H9 (cell line): ENCODE data around the gene FAM170B. TPM values are rescaled to one million over a fixed set of nuclear protein-coding genes. Genes with fewer than 3 reads are reported as not detected.

ENCODE experiments used
- DNase-seq: peaks from one replicate; pipeline ENCODE4 v3.0.0-alpha.2; 2017
- H2AFZ ChIP-seq: one replicate; pipeline ENCODE4 v1.6.1; 2013; ENCODE audit warnings: mild to moderate bottlenecking, low read length, control low read depth, moderate library complexity
- H2AK5ac ChIP-seq: 2 replicates; pipeline ENCODE4 v1.6.1; 2013; ENCODE audit warnings: low read length, control low read depth, mixed read lengths; ENCODE audit not compliant: insufficient read length
- H2BK120ac ChIP-seq: one replicate; pipeline ENCODE4 v1.6.1; 2013; ENCODE audit warnings: low read depth, mild to moderate bottlenecking, low read length, control low read depth, inconsistent platforms; ENCODE audit not compliant: poor library complexity, severe bottlenecking
- H2BK12ac ChIP-seq: 2 replicates; pipeline ENCODE4 v1.6.1; 2013; ENCODE audit warnings: low read length, control low read depth, mixed read lengths, low read depth; ENCODE audit not compliant: insufficient read length
- H2BK15ac ChIP-seq: 2 replicates; pipeline ENCODE4 v1.6.1; 2013; ENCODE audit warnings: low read depth, low read length, control low read depth
- H2BK20ac ChIP-seq: one replicate; pipeline ENCODE4 v1.6.1; 2013; ENCODE audit warnings: low read depth, mild to moderate bottlenecking, low read length, control low read depth, inconsistent platforms; ENCODE audit not compliant: poor library complexity, severe bottlenecking
- H2BK5ac ChIP-seq: 2 replicates; pipeline ENCODE4 v1.6.1; 2013; ENCODE audit warnings: low read length, control low read depth, mixed read lengths; ENCODE audit not compliant: insufficient read length
- H3K14ac ChIP-seq: 2 replicates; pipeline ENCODE4 v1.6.1; 2013; ENCODE audit warnings: low read length, control low read depth; ENCODE audit not compliant: insufficient read depth
- H3K18ac ChIP-seq: 2 replicates; pipeline ENCODE4 v1.6.1; 2013; ENCODE audit warnings: low read depth, mild to moderate bottlenecking, mixed read lengths, low read length, control low read depth; ENCODE audit not compliant: insufficient read length
- H3K23ac ChIP-seq: 2 replicates; pipeline ENCODE4 v1.6.1; 2013; ENCODE audit warnings: low read length, control low read depth, mixed read lengths, low read depth; ENCODE audit not compliant: insufficient read length
- H3K23me2 ChIP-seq: 2 replicates; pipeline ENCODE4 v1.6.1; 2013; ENCODE audit warnings: low read depth, mild to moderate bottlenecking, mixed read lengths, low read length, control low read depth; ENCODE audit not compliant: insufficient read length, poor library complexity, severe bottlenecking
- H3K27ac ChIP-seq: 2 replicates; pipeline ENCODE4 v1.5.1; 2013; ENCODE audit warnings: low read length, control low read depth, mixed read lengths, low read depth; ENCODE audit not compliant: insufficient read length
- H3K27me3 ChIP-seq: 2 replicates; pipeline ENCODE4 v1.6.1; 2013; ENCODE audit warnings: low read length, control low read depth, inconsistent platforms; ENCODE audit not compliant: insufficient read depth
- H3K4ac ChIP-seq: 2 replicates; pipeline ENCODE4 v1.6.1; 2013; ENCODE audit warnings: low read depth, mild to moderate bottlenecking, control low read depth, inconsistent platforms, low read length, moderate library complexity
- H3K4me1 ChIP-seq: 2 replicates; pipeline ENCODE4 v1.6.1; 2013; ENCODE audit warnings: low read length, control low read depth, inconsistent platforms; ENCODE audit not compliant: insufficient read depth
- H3K4me2 ChIP-seq: 2 replicates; pipeline ENCODE4 v1.6.1; 2013; ENCODE audit warnings: low read length, control low read depth, mixed read lengths; ENCODE audit not compliant: insufficient read length, insufficient read depth
- H3K56ac ChIP-seq: 2 replicates; pipeline ENCODE4 v1.6.1; 2013; ENCODE audit warnings: low read depth, mild to moderate bottlenecking, mixed read lengths, low read length, control low read depth; ENCODE audit not compliant: insufficient read length
- H3K79me1 ChIP-seq: 2 replicates; pipeline ENCODE4 v1.6.1; 2013; ENCODE audit warnings: low read depth, mild to moderate bottlenecking, moderate library complexity, low read length, control low read depth, inconsistent platforms; ENCODE audit not compliant: insufficient read depth, poor library complexity, severe bottlenecking
- H3K79me2 ChIP-seq: 2 replicates; pipeline ENCODE4 v1.6.1; 2013; ENCODE audit warnings: low read length, control low read depth, inconsistent platforms; ENCODE audit not compliant: insufficient read depth
- H3K9ac ChIP-seq: 2 replicates; pipeline ENCODE4 v1.6.1; 2013; ENCODE audit warnings: low read length, control low read depth, mixed read lengths; ENCODE audit not compliant: insufficient read length; ENCODE audit errors: extremely low read depth
- H3K9me3 ChIP-seq: one replicate; pipeline ENCODE4 v1.6.1; 2013; ENCODE audit warnings: low read depth, low read length, inconsistent platforms; ENCODE audit not compliant: control insufficient read depth
- H3T11ph ChIP-seq: one replicate; pipeline ENCODE4 v1.6.1; 2013; ENCODE audit warnings: mild to moderate bottlenecking, low read length, control low read depth, inconsistent platforms
- H4K20me1 ChIP-seq: one replicate; pipeline ENCODE4 v1.6.1; 2013; ENCODE audit not compliant: control insufficient read depth, insufficient read length, insufficient read depth
- H4K5ac ChIP-seq: 2 replicates; pipeline ENCODE4 v1.6.1; 2013; ENCODE audit warnings: low read depth, mild to moderate bottlenecking, mixed read lengths, low read length, control low read depth; ENCODE audit not compliant: insufficient read length
- H4K8ac ChIP-seq: replicated peaks from 2 replicates; pipeline ENCODE4 v1.6.1; 2013; ENCODE audit warnings: low read length, control low read depth, mixed read lengths, low read depth; ENCODE audit not compliant: insufficient read length
- H4K91ac ChIP-seq: 2 replicates; pipeline ENCODE4 v1.6.1; 2013; ENCODE audit warnings: low read depth, mild to moderate bottlenecking, moderate library complexity, mixed read lengths, low read length, control low read depth; ENCODE audit not compliant: insufficient read length
- H3K27ac Mint-ChIP-seq, 3 experiments: 2 replicates in 2 of 3; 3 replicates in 1 of 3; pipeline ENCODE4 v1.8.0; 2020 to 2021; ENCODE audit warnings: mixed read lengths in 3 of 3, mild to moderate bottlenecking in 1 of 3, moderate library complexity in 1 of 3
- H3K27me3 Mint-ChIP-seq: 2 replicates; pipeline ENCODE4 v1.8.0; 2021; ENCODE audit warnings: low read depth, mild to moderate bottlenecking, moderate library complexity, mixed read lengths
- H3K36me3 Mint-ChIP-seq, 3 experiments: 2 replicates in 2 of 3; 3 replicates in 1 of 3; pipeline ENCODE4 v1.8.0; 2020 to 2021; ENCODE audit warnings: low read depth in 3 of 3, mixed read lengths in 3 of 3; ENCODE audit not compliant: insufficient read depth in 1 of 3
- H3K4me1 Mint-ChIP-seq, 2 experiments: 2 replicates each; pipeline ENCODE4 v1.8.0; 2020; ENCODE audit warnings: mixed read lengths in 2 of 2
- H3K4me3 Mint-ChIP-seq, 2 experiments: 2 replicates in 1 of 2; 3 replicates in 1 of 2; pipeline ENCODE4 v1.8.0; 2020 to 2021; ENCODE audit warnings: mild to moderate bottlenecking in 2 of 2, mixed read lengths in 2 of 2, moderate library complexity in 1 of 2
- H3K9me3 Mint-ChIP-seq, 2 experiments: 2 replicates in 1 of 2; 3 replicates in 1 of 2; pipeline ENCODE4 v1.8.0; 2020; ENCODE audit warnings: mild to moderate bottlenecking in 2 of 2, mixed read lengths in 2 of 2, moderate library complexity in 1 of 2
- CTCF ChIP-seq: fragments of 200-600 bp; sonication (generic); conservative IDR thresholded peaks from 3 replicates; pipeline ENCODE4 v1.8.0; 2021; ENCODE audit warnings: antibody characterized with exemption, mild to moderate bottlenecking
- WGBS: extraction: QIAGEN DNeasy Blood & Tissue Kit; methylation state at CpG from one replicate; pipeline ENCODE4 v1.1.7; 2013; ENCODE audit warnings: missing lambda C conversion rate, low lambda C conversion rate, mixed read lengths; ENCODE audit not compliant: insufficient read length; ENCODE audit errors: extremely low coverage; 5-methylcytosine and 5-hydroxymethylcytosine counted together
- total RNA-seq: library from RNA; stranded (reverse); gene quantifications from 2 replicates; pipeline ENCODE4 v1.2.1, GENCODE V29; 2021

Gene FAM170B
- total RNA-seq, 1 experiment from 2014 or later, result not detected

- peaks cover 0 to 2% of the 10 kb centered on the region in 2 experiments; a peak in 2 of 5 replicates for H3K9me3 Mint-ChIP-seq
- Histone ChIP-seq H3K27ac (no peak overlapping the region), H3K79me1 (no peaks in the 10 kb centered on the region), H2BK12ac (no peak overlapping the region), H2AFZ (no peak overlapping the region), H4K20me1 (no peaks in the 10 kb centered on the region), H3K4me2 (no peak overlapping the region), H3K18ac (no peak overlapping the region), H2AK5ac (no peak overlapping the region), H2BK15ac (no peak overlapping the region), H3K23ac (no peak overlapping the region), H4K5ac (no peak overlapping the region), H2BK20ac (no peak overlapping the region), H3K9ac (no peak overlapping the region), H3K56ac (no peak overlapping the region), H3K9me3 (no peaks in the 10 kb centered on the region), H3K4ac (no peak overlapping the region), H3K14ac (no peak overlapping the region), H4K91ac (no peak overlapping the region), H2BK5ac (no peak overlapping the region), H3K4me1 (no peaks in the 10 kb centered on the region; the same call in 1 of the 2 replicates), H3T11ph (no peak overlapping the region), H3K23me2 (no peaks in the 10 kb centered on the region), H3K79me2 (no peaks in the 10 kb centered on the region), H4K8ac (no peak overlapping the region), H2BK120ac (peak overlapping the region; percentile 57), H3K27me3 (no peaks in the 10 kb centered on the region)
- H3K4me3 Mint-ChIP-seq, result no peak overlapping the region
- H3K27ac Mint-ChIP-seq, result no peak overlapping the region
- WGBS, result no CpG with 5 or more reads among the region's 9 CpGs
- H3K36me3 Mint-ChIP-seq, result no peaks in the 10 kb centered on the region; a peak in 1 of 7 replicates
- H3K27me3 Mint-ChIP-seq, result peaks cover 6% of the 10 kb centered on the region; the same call in 1 of the 2 replicates
- H3K4me1 Mint-ChIP-seq, result peaks cover 9 to 12% of the 10 kb centered on the region in 2 experiments
- TF ChIP-seq CTCF, result no peak
- DNase-seq, result no peak
Measured at GRCh38 chr10:49135575-49136313, 1.9 kb upstream of the FAM170B start.
